Measurements from ENCODE around the gene MAPK7.

GRCh38 chr17:19399750-19400450, 21.6 kb downstream of the MAPK7 start:
- TF ChIP-seq CTCF (IDR thresholded peaks at IDR 0.05), result no peak
- no peak for TF ChIP-seq POLR2A (IDR thresholded peaks at IDR 0.05)

Measured in breast epithelium (tissue), 3 donors.